IMR-90 (cell line): ENCODE measurements around the gene PRPF6.

Experiments
- FOS ChIP-seq: fragments of 150-350 bp; IDR thresholded peaks from 2 replicates; pipeline ENCODE4 v1.6.1; 2016; ENCODE audit warnings: low read depth, low read length
- MAFK ChIP-seq: IDR thresholded peaks from 2 replicates; pipeline ENCODE4 v1.6.1; 2012; ENCODE audit warnings: low read depth, low read length, improper control_type of control experiment
- MXI1 ChIP-seq: IDR thresholded peaks from 2 replicates; pipeline ENCODE4 v1.6.1; 2012; ENCODE audit warnings: low read depth, mild to moderate bottlenecking, low read length, moderate library complexity, borderline replicate concordance
- POLR2A ChIP-seq: IDR thresholded peaks from 2 replicates; pipeline ENCODE4 v1.6.1; 2012; ENCODE audit warnings: mild to moderate bottlenecking, low read depth, low read length
- RAD21 ChIP-seq: IDR thresholded peaks from 2 replicates; pipeline ENCODE4 v1.6.1; 2012; ENCODE audit warnings: low read length, improper control_type of control experiment
- RCOR1 ChIP-seq: IDR thresholded peaks from 2 replicates; pipeline ENCODE4 v1.6.1; 2012; ENCODE audit warnings: mild to moderate bottlenecking, low read length, improper control_type of control experiment; ENCODE audit not compliant: insufficient replicate concordance
- RFX5 ChIP-seq: IDR thresholded peaks from 2 replicates; pipeline ENCODE4 v1.8.0; 2012; ENCODE audit warnings: low read depth, mild to moderate bottlenecking, low read length, moderate library complexity
- SMC3 ChIP-seq: fragments of 150-350 bp; IDR thresholded peaks from 2 replicates; pipeline ENCODE4 v1.6.1; 2016; ENCODE audit warnings: low read depth, mild to moderate bottlenecking, antibody characterized with exemption, low read length, moderate library complexity
- TF ChIP-seq, protein P1 (sequence below): conservative IDR thresholded peaks from 2 replicates; pipeline ENCODE4 v1.5.1; 2012; ENCODE audit warnings: mild to moderate bottlenecking, low read depth, low read length, improper control_type of control experiment
- TF ChIP-seq, protein P2 (sequence below): fragments of 150-350 bp; IDR thresholded peaks from 2 replicates; pipeline ENCODE4 v1.6.1; 2017; ENCODE audit warnings: mild to moderate bottlenecking, antibody characterized with exemption, low read length, low read depth

DNA sequence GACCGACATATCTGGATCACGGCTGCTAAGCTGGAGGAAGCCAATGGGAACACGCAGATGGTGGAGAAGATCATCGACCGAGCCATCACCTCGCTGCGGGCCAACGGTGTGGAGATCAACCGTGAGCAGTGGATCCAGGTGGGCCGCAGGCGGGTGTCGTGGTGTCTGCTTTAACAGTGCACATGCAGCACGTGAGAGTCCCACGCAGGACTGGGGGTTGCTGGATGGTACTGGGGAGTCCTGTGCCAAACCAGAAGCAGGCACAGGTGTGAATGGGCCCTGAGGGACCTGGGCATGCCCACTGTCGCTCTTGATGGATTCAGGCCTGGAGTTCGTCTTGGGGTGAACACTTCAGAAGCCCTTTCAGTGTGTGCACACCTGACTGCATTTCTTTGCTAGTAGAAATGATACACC is 30.4 kb downstream of the PRPF6 start:
- TF ChIP-seq, protein P1, sequence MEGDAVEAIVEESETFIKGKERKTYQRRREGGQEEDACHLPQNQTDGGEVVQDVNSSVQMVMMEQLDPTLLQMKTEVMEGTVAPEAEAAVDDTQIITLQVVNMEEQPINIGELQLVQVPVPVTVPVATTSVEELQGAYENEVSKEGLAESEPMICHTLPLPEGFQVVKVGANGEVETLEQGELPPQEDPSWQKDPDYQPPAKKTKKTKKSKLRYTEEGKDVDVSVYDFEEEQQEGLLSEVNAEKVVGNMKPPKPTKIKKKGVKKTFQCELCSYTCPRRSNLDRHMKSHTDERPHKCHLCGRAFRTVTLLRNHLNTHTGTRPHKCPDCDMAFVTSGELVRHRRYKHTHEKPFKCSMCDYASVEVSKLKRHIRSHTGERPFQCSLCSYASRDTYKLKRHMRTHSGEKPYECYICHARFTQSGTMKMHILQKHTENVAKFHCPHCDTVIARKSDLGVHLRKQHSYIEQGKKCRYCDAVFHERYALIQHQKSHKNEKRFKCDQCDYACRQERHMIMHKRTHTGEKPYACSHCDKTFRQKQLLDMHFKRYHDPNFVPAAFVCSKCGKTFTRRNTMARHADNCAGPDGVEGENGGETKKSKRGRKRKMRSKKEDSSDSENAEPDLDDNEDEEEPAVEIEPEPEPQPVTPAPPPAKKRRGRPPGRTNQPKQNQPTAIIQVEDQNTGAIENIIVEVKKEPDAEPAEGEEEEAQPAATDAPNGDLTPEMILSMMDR = no peak
- TF ChIP-seq RAD21 (no peak), POLR2A (no peak), FOS (no peak), MXI1 (no peak), SMC3 (no peak), MAFK (no peak), RCOR1 (no peak), RFX5 (no peak)
- TF ChIP-seq, protein P2, sequence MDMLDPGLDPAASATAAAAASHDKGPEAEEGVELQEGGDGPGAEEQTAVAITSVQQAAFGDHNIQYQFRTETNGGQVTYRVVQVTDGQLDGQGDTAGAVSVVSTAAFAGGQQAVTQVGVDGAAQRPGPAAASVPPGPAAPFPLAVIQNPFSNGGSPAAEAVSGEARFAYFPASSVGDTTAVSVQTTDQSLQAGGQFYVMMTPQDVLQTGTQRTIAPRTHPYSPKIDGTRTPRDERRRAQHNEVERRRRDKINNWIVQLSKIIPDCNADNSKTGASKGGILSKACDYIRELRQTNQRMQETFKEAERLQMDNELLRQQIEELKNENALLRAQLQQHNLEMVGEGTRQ = no peak
